ENCODE results near the gene KLHL18.
"Not testable (repeated sequence)": the region's sequence is repeated elsewhere in the genome, so short reads cannot be mapped to it uniquely, and the experiment has no call there.

KLHL18 gene

DNA sequence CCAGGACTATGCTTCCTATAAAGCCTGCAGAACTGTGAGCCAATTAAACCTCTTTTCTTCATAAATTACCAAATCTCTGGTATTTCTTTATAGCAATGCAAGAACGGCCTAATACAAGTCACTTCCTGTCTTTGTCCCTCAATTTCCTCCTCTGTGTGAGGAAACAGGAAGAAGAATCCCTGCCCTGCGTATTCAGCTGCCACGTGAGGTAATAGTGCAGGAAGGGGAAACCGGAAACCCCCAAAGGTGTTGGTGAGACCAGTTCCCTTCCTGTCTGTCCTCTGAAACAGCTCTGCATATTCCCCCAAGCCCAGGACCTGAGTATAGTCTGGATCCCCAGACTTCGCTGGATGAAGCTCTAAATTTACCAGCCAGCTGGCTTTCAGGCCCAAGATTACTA lies 80.0 kb downstream of the KLHL18 start:
- DNase-seq (ENCODE audit: low read depth in 2 of 2): no peak

DNA sequence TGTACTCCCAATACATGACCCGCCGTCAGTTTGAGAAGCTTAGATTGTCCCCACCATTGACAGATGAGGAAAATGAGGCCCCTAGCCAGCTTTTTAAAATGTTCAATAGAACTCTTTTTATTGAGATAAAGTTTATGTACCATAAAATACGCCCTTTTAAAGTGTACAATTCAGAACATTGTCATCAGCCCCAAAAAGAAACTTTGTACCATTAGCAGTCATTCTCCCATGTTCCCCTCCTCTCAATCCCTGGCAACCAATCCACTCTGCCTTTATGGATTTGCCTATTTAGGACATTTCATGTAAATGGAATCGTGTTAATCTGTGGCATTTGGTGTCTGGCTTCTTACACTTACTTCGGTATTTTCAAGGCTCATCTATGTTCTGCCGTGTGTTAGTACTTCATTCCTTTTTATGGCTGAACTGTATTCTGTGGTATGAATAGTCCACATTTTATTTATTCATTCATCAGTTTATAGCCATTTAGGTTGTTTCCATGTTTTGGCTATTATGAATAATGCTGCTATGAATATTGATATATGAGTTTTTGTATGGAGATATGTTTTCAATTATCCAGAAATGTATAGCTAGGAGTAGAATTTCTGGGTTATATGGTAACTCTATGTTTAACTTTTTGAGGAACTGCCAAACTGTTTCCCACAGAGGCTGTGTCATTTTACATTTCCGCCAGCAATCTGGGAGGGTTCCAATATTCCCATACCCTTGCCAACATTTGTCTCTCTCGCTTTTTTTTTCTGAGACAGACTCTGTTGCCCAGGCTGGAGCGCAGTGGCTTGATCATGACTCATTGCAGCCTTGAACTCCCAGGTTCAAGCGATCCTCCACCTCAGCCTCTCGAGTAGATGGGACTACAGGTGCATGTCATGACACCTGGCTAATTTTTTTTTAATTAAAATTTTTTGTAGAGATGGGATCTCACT lies 82.7 kb downstream of the KLHL18 start:
- no peak for DNase-seq (ENCODE audit: low read depth in 2 of 2)

DNA sequence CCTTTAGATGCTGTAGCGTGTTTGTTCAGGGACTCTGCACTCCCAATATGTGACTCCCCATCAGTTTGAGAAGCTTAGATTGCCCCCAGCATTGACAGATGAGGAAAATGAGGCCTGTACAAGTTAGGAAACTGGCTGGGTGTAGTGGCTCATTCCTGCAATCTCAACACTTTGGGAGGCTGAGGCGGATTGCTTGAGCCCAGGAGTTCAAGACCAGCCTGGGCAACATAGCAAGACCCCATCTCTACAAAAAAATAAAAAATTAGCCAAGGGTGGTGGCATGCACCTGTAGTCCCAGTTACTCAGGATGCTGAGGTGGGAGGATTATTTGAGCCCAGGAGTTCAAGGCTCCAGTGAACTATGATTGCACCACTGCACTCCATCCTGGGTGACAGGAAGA lies 84.1 kb downstream of the KLHL18 start:
- DNase-seq (ENCODE audit: low read depth in 2 of 2): no peak

DNA sequence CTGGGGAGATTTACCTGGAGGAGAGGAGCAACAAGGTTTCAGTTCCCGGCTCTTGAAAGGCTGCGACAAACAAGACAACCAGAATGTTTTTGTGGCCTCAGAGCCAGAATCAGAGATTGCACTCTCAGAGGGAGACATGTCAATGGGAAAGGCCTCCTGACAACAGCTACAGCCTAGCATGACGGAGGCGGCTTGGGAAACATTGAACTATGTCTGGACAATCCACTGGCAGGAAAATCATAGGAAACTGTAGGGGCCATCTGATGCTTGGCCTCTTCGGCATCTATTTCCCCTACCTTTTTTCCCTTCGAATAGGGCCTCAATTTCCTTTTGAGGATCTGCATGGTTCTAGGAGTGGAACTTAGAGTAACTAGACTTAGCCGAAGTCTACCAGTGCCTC lies 84.9 kb downstream of the KLHL18 start:
- DNase-seq (ENCODE audit: low read depth in 2 of 2): no peak

DNA sequence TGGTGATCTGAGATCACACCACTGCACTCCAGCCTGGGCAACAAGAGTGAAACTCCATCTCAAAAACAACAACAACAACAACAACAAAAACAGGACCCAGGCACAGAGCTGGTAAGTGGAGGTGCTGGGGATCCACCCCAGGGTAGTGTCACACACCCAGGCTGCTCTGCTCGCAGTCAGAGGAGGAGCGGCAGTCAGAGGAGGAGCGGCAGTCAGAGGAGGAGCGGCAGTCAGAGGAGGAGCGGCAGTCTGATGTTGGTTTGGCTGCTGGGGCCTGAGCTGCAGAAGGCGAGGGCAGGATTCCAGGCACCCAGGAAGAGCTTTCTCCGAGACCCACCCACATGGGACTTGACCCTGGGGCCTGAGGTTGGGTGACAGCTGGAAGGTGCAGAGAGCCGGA lies 87.3 kb downstream of the KLHL18 start:
- DNase-seq (ENCODE audit: low read depth in 2 of 2): not testable (repeated sequence)

DNA sequence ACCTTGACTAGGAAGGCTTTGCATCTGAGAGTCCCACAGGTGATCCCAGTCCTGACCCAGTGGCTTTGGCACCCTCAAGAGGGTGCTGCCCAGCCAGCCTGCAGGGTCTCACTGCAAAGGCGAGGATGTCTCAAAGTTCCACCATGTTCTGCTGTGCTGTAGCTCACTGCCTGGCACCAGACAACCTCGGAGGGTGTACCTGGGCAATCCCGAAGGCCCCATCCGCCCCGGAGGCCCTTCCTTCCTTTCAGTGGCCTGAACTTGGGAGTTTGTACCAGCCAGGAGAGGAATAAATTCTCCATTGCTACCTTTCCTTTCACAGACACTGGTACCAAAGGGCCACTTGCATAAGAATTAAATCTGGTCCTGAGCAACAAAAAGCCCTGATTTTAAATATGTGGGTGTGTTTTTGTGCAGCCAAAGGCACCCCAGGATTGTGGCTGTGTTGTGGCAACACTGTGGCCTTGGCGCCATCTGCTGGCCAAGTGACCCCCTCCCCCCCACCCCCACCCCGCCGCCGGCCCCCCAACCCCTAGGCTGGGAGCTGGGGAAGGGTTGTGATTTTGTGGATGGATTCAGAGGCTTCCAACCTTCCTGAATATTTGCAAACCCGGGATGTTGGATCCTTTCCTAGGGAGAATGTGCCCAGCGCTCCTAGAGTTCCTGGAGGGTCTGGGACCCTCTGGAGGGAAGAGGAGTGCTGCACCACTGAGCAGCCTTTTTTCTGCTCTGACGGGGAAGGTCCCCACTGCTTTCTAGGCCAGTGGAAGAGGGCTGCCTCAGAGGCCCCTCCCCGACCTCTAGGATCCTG lies 88.3 kb downstream of the KLHL18 start:
- DNase-seq (ENCODE audit: low read depth in 2 of 2): no peak

DNA sequence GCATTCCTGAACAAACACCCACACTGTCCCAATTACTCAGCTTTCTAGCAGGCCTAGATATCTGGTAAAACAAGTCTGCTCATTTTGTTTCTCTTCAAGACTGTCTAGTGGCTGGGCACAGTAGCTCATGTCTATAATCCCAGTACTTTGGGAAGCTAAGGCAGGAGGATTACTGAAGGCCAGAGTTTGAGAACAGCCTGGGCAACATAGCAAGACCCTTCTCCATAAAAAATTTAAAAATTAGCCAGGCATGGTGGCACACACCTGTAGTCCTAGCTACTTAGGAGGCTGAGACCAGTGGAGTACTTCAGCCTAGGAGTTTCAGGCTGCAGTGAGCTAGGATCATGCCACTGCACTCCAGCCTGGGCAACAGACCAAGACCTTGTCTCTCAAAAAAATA lies 91.8 kb downstream of the KLHL18 start:
- DNase-seq (ENCODE audit: low read depth in 2 of 2): no peak

DNA sequence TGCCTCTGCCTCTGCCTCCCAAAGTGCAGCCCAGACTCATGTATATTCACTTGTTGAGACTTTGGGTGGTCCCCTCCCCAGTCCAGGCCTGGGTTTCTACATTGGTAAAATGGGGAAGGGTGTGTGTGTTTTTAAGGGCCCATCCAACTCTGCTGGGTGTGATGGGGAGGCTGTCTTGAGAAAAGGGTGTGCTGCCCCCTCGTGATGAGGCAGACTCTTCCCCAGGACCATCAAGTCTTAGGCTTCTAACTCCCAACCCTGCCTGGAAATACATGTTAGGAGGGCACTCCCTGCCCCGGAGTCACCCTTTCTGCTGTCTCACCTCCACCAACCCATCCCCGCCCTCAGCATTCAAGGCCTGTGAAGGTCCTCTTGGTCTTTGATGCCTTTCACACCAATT lies 93.6 kb downstream of the KLHL18 start:
- DNase-seq (ENCODE audit: low read depth in 2 of 2): no peak

DNA sequence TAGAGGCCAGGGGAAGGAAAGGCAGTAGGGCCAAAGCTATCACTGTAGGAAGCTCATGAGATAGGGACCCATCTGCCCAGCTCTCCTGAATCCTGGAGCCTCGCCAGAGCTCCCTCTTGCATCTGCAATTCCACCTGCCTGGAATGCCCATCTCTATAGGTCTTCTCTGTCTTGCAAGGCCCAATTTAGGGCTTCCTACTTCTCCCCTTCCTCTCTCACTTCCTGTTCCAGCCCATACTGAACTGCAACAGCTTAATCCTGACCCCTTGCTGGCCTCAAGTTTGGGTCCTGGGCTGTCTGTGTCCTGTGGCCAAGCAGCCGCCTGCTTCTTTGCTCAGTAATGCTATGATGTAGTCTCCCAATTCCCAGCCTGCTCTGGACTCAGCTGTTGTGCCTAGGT lies 94.4 kb downstream of the KLHL18 start:
- no peak for DNase-seq (ENCODE audit: low read depth in 2 of 2)

DNA sequence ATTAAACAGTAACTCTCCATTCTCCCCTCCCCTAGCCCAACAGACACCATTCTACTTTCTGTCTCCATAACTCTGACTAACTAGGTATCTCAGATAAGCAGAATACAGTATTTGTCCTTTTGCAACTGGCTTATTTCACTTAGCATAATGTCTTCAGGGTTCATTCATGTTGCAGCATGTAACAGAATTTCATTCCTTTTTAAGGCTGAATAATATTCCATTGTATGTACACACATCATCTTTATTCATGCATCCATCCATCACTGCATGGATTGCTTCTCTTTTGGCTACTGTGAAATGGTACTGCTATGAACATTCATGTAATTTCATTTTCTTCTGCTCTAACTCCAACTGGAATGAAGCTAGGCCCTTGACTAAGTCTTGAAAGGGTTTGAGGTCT lies 96.1 kb downstream of the KLHL18 start:
- DNase-seq (ENCODE audit: low read depth in 2 of 2): no peak

DNA sequence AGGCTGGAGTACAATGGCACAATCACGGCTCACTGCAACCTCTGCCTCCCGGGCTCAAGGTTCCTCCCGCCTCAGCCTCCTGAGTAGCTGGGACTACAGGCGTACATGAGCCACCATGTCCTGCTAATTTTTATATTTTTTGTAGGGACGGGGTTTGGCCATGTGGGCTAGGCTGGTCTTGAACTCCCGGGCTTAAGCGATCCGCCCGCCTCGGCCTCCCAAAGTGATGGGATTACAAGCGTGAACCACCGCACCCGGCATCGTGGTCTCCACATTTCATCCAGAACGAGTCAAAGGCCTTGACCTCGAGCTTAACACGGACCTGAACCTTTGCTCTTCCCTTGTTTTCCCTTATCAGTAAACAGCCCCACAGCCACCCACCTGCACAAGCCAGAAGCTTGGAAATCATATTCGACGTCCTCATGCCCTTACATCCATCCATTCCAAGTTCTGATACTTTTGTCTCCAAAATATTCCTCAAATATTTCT lies 96.7 kb downstream of the KLHL18 start:
- no peak for DNase-seq (ENCODE audit: low read depth in 2 of 2)

DNA sequence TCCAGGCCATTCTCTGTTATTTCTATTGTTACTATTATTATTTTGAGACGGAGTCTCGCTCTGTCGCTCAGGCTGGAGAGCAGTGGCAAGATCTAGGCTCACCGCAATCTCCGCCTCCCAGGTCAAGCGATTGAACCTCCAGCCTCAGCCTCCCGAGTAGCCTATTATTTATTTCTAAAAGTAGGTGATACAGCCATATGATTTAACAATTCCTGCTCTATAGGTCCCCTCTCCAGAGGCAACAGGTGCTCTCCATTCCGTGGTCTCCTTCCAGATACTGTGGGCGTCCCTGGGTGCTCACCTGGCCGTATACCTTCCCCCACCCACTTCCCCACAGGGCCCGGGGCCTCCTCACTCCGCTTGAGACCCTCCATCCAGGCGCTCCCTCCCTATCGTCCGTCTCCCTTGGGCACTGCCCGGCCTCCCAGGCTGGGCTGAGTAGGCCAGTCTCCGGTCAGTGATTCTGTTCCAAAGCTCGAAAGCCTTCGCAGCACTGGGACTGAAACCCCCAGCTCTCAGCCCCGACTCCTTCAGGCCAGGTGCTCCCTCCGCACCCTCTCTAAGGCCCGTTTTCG lies 97.4 kb downstream of the KLHL18 start:
- no peak for DNase-seq (ENCODE audit: low read depth in 2 of 2)

DNA sequence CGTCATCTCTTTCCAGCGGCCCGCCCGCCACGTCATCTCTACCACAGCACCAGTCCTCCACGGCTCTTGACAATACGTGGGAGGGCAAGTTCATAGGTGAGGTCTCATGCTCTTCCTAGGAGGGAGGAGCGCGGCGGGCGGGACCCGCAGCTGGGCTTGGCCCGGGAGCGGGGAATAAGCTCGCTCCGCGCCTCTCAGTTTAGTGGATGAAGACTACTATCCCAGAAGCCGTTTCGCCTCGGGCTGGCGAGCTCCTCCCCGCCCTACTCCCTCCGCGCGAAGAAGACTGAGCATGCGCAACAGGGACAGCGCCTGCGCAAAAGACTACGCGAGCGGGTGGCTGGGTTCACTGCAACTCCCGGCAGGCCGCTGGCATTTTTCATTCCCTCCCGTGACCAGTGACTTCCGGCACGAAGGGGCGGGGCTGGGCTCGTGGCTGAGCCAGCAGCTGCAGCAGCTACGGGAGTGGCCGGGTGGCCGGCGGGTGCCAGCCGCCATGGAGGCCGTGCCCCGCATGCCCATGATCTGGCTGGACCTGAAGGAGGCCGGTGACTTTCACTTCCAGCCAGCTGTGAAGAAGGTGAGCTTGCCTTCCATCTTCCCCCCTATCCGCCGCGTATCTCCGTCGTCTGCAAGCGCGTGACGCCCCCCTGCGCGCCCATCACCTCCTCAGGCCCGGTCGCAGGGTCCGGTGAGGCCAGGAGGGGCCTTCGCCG lies 98.0 kb downstream of the KLHL18 start, which contains the start of gene PTPN23:
PTPN23 (plus strand) TSS at position 421 of the 716 bp plus-strand sequence; CDS start at position 497, 76 bp downstream.
- peak; percentile 97 for DNase-seq (ENCODE audit: low read depth in 2 of 2)

DNA sequence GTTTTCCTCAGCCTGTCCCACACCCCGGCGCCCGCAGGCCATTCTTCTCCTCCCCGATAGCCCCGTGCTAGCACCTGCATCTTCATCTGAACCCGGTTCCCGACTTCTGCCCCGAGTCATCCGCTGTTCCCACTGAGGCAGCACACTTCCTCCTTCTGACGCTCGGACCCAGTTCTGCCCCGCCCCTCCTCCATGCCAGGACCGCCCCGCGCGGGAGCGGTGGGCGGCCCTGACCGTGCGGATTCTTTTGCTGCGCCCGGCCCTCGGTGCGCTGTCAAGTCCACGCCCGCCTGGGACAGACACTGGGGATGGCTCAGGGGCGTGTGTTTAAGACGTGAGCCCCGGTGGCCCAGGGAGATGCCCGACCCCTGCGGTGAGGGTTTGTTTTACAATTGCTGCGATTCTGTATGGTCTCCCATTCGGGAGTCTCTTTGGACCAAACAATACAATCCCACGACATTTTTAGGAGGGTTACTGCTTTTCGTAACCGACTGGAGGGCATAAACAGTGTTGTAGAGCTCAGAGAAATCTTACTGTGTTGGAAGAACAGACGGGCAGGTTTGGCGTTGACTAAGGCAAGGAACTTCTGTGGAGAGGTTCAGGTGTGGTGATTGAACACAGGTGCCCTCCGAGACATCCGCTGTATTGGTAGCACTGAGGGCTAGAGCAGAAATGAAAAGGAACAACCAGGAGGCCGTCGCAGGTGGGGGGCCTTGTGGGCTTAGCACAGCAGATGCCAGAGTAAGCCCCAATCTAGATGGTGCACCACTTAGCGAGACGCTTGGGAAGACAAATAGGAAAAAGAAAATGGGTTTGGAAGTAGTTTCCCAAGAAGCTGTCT lies 98.8 kb downstream of the KLHL18 start:
- DNase-seq (ENCODE audit: low read depth in 2 of 2): peak; percentile 14 to 43

DNA sequence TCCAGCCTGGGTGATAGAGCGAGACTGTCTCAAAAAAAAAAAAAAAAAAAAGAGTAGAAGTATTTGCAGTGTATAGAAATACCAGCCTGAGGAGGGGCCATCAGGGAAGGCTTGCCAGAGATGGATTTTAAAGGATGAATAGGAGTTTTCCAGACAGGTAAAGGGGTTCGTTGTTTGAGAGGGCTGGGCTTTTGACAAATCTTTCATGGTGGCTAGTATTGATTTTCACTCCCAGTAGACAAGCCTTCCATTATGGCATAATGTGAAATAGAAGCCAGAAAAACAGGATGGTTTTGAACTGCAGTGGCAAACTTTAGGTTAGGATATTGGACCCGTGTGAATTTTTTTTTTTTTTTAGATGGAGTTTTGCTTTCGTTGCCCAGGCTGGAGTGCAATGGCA lies 101.7 kb downstream of the KLHL18 start:
- DNase-seq (ENCODE audit: low read depth in 2 of 2): no peak

DNA sequence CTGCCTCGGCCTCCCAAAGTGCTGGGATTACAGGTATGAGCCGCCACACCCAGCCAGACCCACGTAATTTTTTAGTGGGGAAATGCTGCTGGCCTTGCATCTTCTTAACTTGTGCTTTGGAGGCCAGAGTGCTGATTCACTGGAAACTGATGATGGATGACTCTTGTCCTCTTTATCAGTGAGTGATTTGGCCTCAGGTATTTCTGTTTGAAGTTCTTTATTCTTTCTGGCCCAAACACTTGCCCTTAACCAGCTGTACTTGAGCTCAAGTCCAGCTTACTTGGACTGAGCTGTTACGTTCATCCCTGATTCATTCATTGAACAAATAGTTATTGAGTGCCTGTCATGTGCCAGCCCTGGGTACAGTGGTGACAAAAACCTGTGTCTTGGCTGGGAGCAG lies 102.3 kb downstream of the KLHL18 start:
- no peak for DNase-seq (ENCODE audit: low read depth in 2 of 2)

DNA sequence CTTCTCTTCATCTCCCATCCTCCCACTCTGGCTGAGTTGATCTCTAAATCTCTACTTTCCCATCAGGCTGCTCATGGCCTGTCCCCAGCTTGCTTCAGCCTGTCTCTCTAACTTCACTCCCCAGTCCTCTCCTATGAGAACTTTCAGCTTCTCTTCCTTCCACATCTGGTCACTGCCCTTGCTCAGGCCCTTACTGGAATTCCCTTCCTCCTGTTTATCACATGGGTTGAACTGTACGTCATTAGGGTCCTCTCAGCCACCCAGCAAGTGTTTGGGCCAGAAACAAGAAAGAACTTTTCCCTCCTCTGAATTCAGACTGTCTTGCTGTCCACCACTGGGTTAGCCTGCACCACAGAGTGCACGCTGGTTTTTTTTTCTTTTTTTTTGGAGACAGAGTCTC lies 103.1 kb downstream of the KLHL18 start:
- DNase-seq (ENCODE audit: low read depth in 2 of 2): no peak

DNA sequence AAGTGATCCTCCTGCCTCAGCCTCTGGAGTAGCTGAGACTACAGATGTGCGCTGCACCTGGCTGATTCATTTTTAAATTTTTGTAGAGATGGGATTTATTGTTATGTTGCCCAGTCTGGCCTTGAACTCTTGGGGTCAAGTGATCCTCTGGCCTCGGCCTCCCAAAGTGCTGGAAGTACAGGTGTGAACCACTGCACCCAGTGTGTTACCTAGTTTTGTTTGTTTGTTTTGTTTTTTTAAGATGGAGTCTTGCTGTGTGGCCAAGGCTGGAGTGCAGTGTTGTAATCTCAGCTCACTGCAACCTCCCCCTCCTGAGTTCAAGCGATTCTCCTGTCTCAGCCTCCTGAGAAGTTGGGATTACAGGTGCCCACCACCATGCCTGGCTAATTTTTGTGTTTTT lies 110.2 kb downstream of the KLHL18 start:
- no peak for DNase-seq (ENCODE audit: low read depth in 2 of 2)

DNA sequence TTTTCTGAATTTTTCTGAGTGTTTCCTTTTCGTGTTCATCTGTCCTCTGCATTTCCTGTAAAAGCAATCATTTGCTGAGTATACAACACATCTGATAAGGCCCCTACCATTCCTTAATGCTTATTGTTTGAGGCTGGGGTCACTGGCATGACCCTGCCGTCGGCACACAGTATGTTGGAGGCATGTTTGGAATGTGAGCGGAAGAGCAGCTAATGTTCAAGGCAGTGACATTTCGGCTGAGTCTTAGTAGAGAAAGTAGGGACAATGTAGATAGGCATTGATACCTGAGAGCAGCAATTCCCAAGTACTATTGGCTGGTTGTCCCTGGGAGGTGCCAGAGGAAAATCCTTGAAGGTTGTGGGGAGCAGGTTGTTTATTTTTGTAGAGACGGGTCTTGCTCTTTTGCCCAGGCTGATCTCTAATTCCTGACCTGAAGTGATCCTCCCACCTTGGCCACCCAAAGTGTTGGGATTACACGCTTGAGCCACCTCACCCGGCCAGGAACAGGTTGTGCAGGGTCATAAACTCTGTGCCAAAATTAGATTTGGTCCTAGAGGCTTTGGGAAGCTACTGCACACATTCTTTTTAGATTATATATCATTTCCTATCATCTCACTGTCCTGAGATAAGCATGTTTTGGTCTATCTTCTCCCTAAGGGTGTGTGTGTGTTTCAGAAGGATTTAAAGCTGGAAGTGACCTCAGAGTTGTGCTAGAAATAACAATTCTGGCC lies 111.6 kb downstream of the KLHL18 start:
- DNase-seq (ENCODE audit: low read depth in 2 of 2): no peak

DNA sequence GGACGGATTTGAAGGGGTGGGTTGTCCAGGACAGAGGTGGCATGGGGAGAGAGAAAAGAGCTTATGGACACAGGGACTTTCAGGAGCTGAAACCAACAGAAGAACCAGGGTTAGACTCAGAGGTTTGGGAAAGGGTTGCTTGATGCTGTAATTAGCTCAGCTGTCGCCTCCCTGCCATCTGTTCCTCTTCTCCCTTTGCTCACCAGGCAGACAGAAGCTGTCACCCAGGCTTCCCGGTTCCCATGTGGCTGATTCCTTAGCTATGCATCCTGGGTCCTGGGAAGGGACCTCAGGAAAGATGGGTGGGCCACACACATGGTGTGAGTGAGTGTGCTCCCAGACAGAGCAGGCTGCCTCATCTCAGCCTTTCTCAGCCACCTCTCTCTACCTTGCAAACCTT lies 112.1 kb downstream of the KLHL18 start:
- no peak for DNase-seq (ENCODE audit: low read depth in 2 of 2)
